ENCODE measurements around the gene GLO1. TPM values are rescaled to one million over a fixed set of nuclear protein-coding genes. Genes with fewer than 3 reads are reported as not detected.

The GLO1 gene
- polyA plus RNA-seq, 1 experiment: 123 TPM

GRCh38 chr6:38631186-38631783, 71.7 kb downstream of the GLO1 start:
- POLR2A ChIA-PET: no interaction called here
- CTCF ChIA-PET: no interaction called here
- no peak for DNase-seq (ENCODE audit: low read depth, low spot score)

More at GRCh38 chr6:38631186-38631783, 71.7 kb downstream of the GLO1 start:
- no peaks in the 10 kb centered on the region for H3K9me3 ChIP-seq (ENCODE audit: control insufficient read depth, insufficient read depth, low read length)
- H3K27me3 ChIP-seq (ENCODE audit: control insufficient read depth, insufficient read depth, low read length): no peaks in the 10 kb centered on the region
- H3K27ac ChIP-seq (ENCODE audit: low read depth, low read length): no peak overlapping the region
- no peak for TF ChIP-seq CTCF (IDR thresholded peaks at IDR 0.05; ENCODE audit: low read depth, low read length)
- no peak overlapping the region for H3K4me3 ChIP-seq (ENCODE audit: low read depth, low read length)

Other genes starting within 250 kb of the GLO1 start
- gene BTBD9, start 63.2 kb downstream of the GLO1 start, polyA plus RNA-seq (2011; rRNA removed): 7.2 and 7.5 TPM in 2 replicates
- gene DNAH8, start 12.2 kb upstream of the GLO1 start, polyA plus RNA-seq (2011; rRNA removed): not detected in 2 replicates